ENCODE data around the gene CLSTN3. TPM values are rescaled to one million over a fixed set of nuclear protein-coding genes. Genes with fewer than 3 reads are reported as not detected.

CLSTN3 gene
- total and polyA plus RNA-seq, 3 donors from 2014 or later = 18.8 to 22.7 (median 19.9) TPM

GRCh38 chr12:7141351-7142005 lies 11.3 kb downstream of the CLSTN3 start:
- WGBS, 2 donors = 94% methylated on average over 7 of the region's 7 CpGs
- TF ChIP-seq POLR2A (IDR thresholded peaks at IDR 0.05) (no peak), CTCF (IDR thresholded peaks at IDR 0.05) (no peak)
- no peak overlapping the region for H3K4me3 ChIP-seq
- no peaks in the 10 kb centered on the region for H3K36me3 ChIP-seq (ENCODE audit: low read depth, missing control alignments)
- intact Hi-C loops (cut with DNase I; ENCODE audit: low total_unique reads) = no loop called here
- no peak for DNase-seq
- no peak overlapping the region for H3K27ac ChIP-seq
- no peaks in the 10 kb centered on the region for H3K9me3 ChIP-seq
- H3K27me3 ChIP-seq = no peaks in the 10 kb centered on the region
- H3K4me1 ChIP-seq = no peaks in the 10 kb centered on the region

GRCh38 chr12:7142056-7142644 lies 12.0 kb downstream of the CLSTN3 start:
- Histone ChIP-seq H3K36me3 (ENCODE audit: low read depth, missing control alignments) (no peaks in the 10 kb centered on the region), H3K9me3 (no peaks in the 10 kb centered on the region), H3K4me1 (no peaks in the 10 kb centered on the region), H3K27me3 (no peaks in the 10 kb centered on the region), H3K4me3 (no peak overlapping the region), H3K27ac (no peak overlapping the region)
- intact Hi-C loops (cut with DNase I; ENCODE audit: low total_unique reads) = no loop called here
- TF ChIP-seq POLR2A (IDR thresholded peaks at IDR 0.05) = no peak
- peak; percentile 39 to 67 (median 43) for TF ChIP-seq CTCF (IDR thresholded peaks at IDR 0.05)
- 70 to 81% methylated on average over 5 of the region's 5 CpGs for WGBS, 2 donors
- peak; percentile 67 for DNase-seq

GRCh38 chr12:7142809-7143465 lies 12.8 kb downstream of the CLSTN3 start:
- Histone ChIP-seq H3K4me3 (no peak overlapping the region), H3K27ac (no peak overlapping the region), H3K27me3 (no peaks in the 10 kb centered on the region), H3K4me1 (no peaks in the 10 kb centered on the region), H3K36me3 (ENCODE audit: low read depth, missing control alignments) (no peaks in the 10 kb centered on the region), H3K9me3 (no peaks in the 10 kb centered on the region)
- intact Hi-C loops (cut with DNase I; ENCODE audit: low total_unique reads) = no loop called here
- no peak for DNase-seq
- TF ChIP-seq CTCF (IDR thresholded peaks at IDR 0.05) = no peak
- no peak for TF ChIP-seq POLR2A (IDR thresholded peaks at IDR 0.05)
- 92 to 93% methylated on average over 13 to 18 of the region's 18 CpGs for WGBS, 2 donors

- WGBS, 2 donors = 87 to 90% methylated on average over 7 of the region's 7 CpGs
- H3K36me3 ChIP-seq (ENCODE audit: low read depth, missing control alignments) = no peaks in the 10 kb centered on the region
Measured at GRCh38 chr12:7143564-7143963, 13.4 kb downstream of the CLSTN3 start.

More at GRCh38 chr12:7143564-7143963, 13.4 kb downstream of the CLSTN3 start:
- Histone ChIP-seq H3K4me3 (no peak overlapping the region), H3K27ac (no peak overlapping the region), H3K4me1 (no peaks in the 10 kb centered on the region), H3K27me3 (no peaks in the 10 kb centered on the region), H3K9me3 (no peaks in the 10 kb centered on the region)
- DNase-seq = no peak
- intact Hi-C loops (cut with DNase I; ENCODE audit: low total_unique reads) = no loop called here
- TF ChIP-seq CTCF (IDR thresholded peaks at IDR 0.05) (no peak), POLR2A (IDR thresholded peaks at IDR 0.05) (no peak)

Data from testis (tissue), 3 donors.